Chondrocyte (in vitro differentiated cells): Measurements from ENCODE around the gene DYNLT2. TPM values are rescaled to one million over a fixed set of nuclear protein-coding genes. Genes with fewer than 3 reads are reported as not detected.
"Not testable (repeated sequence)": the region's sequence is repeated elsewhere in the genome, so short reads cannot be mapped to it uniquely, and the experiment has no call there.

Experiments used
- DNase-seq: peaks from one replicate; pipeline ENCODE4 v3.0.0; 2021; ENCODE audit warnings: mixed read lengths, low spot score
- H3K27ac Mint-ChIP-seq: one replicate; pipeline ENCODE4 v1.8.0; 2021; ENCODE audit warnings: mild to moderate bottlenecking, moderate library complexity, mixed read lengths; ENCODE audit not compliant: unreplicated experiment
- H3K27me3 Mint-ChIP-seq: 2 replicates; pipeline ENCODE4 v1.8.0; 2021; ENCODE audit warnings: low read depth, mixed read lengths
- H3K36me3 Mint-ChIP-seq: 2 replicates; pipeline ENCODE4 v1.8.0; 2021; ENCODE audit warnings: low read depth, mixed read lengths
- H3K4me1 Mint-ChIP-seq: 2 replicates; pipeline ENCODE4 v1.8.0; 2021; ENCODE audit warnings: low read depth, mild to moderate bottlenecking, mixed read lengths
- H3K4me3 Mint-ChIP-seq: one replicate; pipeline ENCODE4 v1.8.0; 2021; ENCODE audit warnings: mild to moderate bottlenecking, moderate library complexity, mixed read lengths; ENCODE audit not compliant: unreplicated experiment
- H3K9me3 Mint-ChIP-seq: 2 replicates; pipeline ENCODE4 v1.8.0; 2021; ENCODE audit warnings: low read depth, mixed read lengths
- total RNA-seq: library from RNA; stranded (reverse); gene quantifications from 3 replicates; pipeline ENCODE4 v1.2.1, GENCODE V29; 2021
- TF ChIP-seq, protein P1 (sequence below): fragments of 200-600 bp; sonication (generic); IDR thresholded peaks from 2 replicates; pipeline ENCODE4 v1.5.0; 2021; ENCODE audit warnings: antibody characterized with exemption, mild to moderate bottlenecking, moderate library complexity

DYNLT2 gene
- total RNA-seq, 1 donor from 2014 or later: 0.85 TPM

DNA sequence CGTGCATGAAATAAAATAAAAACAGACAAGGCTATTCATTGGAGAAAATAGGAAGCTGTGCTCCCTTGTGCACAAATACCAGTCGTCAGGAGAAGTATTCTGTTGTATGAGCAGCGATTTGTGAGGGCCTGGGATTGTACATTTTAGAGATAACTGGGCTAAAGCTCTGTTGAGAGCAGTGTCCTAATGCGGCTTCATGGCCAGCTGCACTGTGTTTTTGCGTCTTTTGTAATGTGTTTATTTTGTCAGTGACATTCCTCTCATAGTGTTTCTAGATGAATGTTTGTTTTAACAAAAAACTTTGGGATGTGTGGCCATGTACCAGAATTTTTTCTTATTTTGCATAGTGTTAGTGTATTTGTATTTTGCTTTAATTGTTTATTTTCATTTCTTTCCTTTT is 14.9 kb upstream of the DYNLT2 start:
- H3K4me3 Mint-ChIP-seq: no peak overlapping the region

DNA sequence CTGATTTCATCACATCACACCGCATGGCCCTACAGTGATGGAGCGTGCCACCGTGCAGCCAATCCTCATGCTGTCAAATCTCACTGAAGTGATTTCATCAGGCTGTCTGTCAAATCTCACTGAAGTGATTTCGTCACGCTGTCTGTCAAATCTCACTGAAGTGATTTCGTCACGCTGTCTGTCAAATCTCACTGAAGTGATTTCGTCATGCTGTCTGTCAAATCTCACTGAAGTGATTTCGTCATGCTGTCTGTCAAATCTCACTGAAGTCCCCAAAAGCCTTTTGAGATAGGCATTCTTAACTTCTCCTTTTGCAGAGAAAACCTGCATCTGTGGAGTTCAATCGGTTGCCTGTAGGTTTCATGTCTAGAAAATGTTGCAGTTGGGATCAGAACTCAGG is 14.4 kb upstream of the DYNLT2 start:
- H3K4me1 Mint-ChIP-seq, H3K9me3 Mint-ChIP-seq, H3K27ac Mint-ChIP-seq, DNase-seq, H3K27me3 Mint-ChIP-seq, H3K4me3 Mint-ChIP-seq: not testable (repeated sequence)
- H3K36me3 Mint-ChIP-seq: peaks cover 30% of the 10 kb centered on the region

More for the DNA sequence above, 14.9 kb upstream of the DYNLT2 start:
- TF ChIP-seq, protein P1, sequence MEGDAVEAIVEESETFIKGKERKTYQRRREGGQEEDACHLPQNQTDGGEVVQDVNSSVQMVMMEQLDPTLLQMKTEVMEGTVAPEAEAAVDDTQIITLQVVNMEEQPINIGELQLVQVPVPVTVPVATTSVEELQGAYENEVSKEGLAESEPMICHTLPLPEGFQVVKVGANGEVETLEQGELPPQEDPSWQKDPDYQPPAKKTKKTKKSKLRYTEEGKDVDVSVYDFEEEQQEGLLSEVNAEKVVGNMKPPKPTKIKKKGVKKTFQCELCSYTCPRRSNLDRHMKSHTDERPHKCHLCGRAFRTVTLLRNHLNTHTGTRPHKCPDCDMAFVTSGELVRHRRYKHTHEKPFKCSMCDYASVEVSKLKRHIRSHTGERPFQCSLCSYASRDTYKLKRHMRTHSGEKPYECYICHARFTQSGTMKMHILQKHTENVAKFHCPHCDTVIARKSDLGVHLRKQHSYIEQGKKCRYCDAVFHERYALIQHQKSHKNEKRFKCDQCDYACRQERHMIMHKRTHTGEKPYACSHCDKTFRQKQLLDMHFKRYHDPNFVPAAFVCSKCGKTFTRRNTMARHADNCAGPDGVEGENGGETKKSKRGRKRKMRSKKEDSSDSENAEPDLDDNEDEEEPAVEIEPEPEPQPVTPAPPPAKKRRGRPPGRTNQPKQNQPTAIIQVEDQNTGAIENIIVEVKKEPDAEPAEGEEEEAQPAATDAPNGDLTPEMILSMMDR: no peak
- Mint-ChIP-seq H3K4me1 (peaks cover 7% of the 10 kb centered on the region), H3K9me3 (no peaks in the 10 kb centered on the region), H3K36me3 (peaks cover 27% of the 10 kb centered on the region), H3K27ac (no peak overlapping the region), H3K27me3 (no peaks in the 10 kb centered on the region)
- no peak for DNase-seq

- H3K4me1 Mint-ChIP-seq: peaks cover 7% of the 10 kb centered on the region
- no peak overlapping the region for H3K4me3 Mint-ChIP-seq
- H3K27ac Mint-ChIP-seq: no peak overlapping the region
- H3K27me3 Mint-ChIP-seq: no peaks in the 10 kb centered on the region
- no peaks in the 10 kb centered on the region for H3K9me3 Mint-ChIP-seq
- peaks cover 46% of the 10 kb centered on the region for H3K36me3 Mint-ChIP-seq
- DNase-seq: no peak
- TF ChIP-seq, protein P1: no peak
These were observed 12.5 kb upstream of the DYNLT2 start for GRCh38 chr6:169763881-169764280.

- TF ChIP-seq, protein P1: no peak
- H3K4me3 Mint-ChIP-seq: no peak overlapping the region
These were observed 11.9 kb upstream of the DYNLT2 start for GRCh38 chr6:169763308-169763707.

DNA sequence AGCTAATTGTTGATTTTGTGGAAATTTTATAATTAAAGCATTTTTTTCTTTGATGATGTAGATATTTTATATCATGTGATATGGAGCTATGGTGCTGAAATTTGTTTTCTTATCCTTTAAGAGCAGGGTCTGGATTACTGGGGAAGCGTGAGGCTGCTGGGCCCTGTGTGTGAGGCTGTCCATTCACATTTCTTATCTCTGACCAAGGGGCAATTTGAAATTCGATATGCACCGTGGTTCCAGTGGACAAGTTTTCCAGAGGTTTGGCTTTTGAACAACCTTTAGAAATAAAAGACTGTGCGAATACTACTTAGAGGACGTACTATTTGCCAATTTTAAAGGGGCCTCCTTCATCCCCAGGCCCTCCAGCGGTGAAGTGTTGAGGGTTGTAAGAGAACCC is 3.8 kb upstream of the DYNLT2 start:
- TF ChIP-seq, protein P1: no peak
- H3K4me1 Mint-ChIP-seq: peaks cover 25% of the 10 kb centered on the region
- H3K27ac Mint-ChIP-seq: no peak overlapping the region
- H3K27me3 Mint-ChIP-seq: no peaks in the 10 kb centered on the region
- H3K9me3 Mint-ChIP-seq: no peaks in the 10 kb centered on the region
- H3K36me3 Mint-ChIP-seq: peaks cover 27% of the 10 kb centered on the region
- H3K4me3 Mint-ChIP-seq: no peak overlapping the region
- no peak for DNase-seq

More at GRCh38 chr6:169763308-169763707, 11.9 kb upstream of the DYNLT2 start:
- H3K27ac Mint-ChIP-seq: no peak overlapping the region
- no peak for DNase-seq
- H3K27me3 Mint-ChIP-seq: no peaks in the 10 kb centered on the region
- peaks cover 48% of the 10 kb centered on the region for H3K36me3 Mint-ChIP-seq
- peaks cover 7% of the 10 kb centered on the region for H3K4me1 Mint-ChIP-seq
- H3K9me3 Mint-ChIP-seq: no peaks in the 10 kb centered on the region

DNA sequence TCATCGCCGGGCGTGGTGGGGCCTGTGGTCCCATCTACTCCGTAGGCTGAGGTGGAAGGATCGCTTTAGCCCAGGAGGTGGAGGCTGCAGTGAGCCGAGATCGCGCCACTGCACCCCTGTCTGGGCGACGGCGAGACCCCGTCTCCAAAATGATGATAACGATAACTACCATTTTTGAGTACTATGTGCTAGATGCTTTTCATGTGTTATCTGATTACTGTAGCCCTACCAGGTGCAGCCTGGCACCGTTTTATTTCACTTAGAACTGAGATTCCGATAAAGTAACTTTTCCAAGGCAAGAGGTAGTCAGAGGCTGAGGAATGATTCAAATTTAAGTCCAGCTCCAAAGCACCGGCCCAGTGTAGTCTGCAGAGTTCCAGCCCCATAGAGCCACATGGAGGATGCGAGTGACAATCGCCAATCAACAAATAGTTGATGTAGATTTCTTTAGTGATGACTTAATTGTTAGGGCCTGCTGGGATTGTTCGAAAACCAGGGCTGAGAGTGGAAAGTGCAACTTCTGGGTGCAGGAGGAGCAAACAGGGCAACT is 777 bp upstream of the DYNLT2 start:
- H3K4me3 Mint-ChIP-seq: peak overlapping the region; percentile 87
- TF ChIP-seq, protein P1: no peak
- peaks cover 8% of the 10 kb centered on the region for H3K36me3 Mint-ChIP-seq
- H3K4me1 Mint-ChIP-seq: peaks cover 29% of the 10 kb centered on the region
- peaks cover 3% of the 10 kb centered on the region for H3K9me3 Mint-ChIP-seq
- H3K27me3 Mint-ChIP-seq: no peaks in the 10 kb centered on the region
- peak overlapping the region; percentile 93 for H3K27ac Mint-ChIP-seq
- DNase-seq: no peak
